SKM-1 treated with dmso at 0.1 percent for 144 hours (cell line): ENCODE measurements around the gene NUP205.

Experiments
- DNase-seq: peaks from one replicate; lab custom pipeline; 2025; ENCODE audit not compliant: unreplicated experiment; lab: John Stamatoyannopoulos, UW

The NUP205 gene, protein sequence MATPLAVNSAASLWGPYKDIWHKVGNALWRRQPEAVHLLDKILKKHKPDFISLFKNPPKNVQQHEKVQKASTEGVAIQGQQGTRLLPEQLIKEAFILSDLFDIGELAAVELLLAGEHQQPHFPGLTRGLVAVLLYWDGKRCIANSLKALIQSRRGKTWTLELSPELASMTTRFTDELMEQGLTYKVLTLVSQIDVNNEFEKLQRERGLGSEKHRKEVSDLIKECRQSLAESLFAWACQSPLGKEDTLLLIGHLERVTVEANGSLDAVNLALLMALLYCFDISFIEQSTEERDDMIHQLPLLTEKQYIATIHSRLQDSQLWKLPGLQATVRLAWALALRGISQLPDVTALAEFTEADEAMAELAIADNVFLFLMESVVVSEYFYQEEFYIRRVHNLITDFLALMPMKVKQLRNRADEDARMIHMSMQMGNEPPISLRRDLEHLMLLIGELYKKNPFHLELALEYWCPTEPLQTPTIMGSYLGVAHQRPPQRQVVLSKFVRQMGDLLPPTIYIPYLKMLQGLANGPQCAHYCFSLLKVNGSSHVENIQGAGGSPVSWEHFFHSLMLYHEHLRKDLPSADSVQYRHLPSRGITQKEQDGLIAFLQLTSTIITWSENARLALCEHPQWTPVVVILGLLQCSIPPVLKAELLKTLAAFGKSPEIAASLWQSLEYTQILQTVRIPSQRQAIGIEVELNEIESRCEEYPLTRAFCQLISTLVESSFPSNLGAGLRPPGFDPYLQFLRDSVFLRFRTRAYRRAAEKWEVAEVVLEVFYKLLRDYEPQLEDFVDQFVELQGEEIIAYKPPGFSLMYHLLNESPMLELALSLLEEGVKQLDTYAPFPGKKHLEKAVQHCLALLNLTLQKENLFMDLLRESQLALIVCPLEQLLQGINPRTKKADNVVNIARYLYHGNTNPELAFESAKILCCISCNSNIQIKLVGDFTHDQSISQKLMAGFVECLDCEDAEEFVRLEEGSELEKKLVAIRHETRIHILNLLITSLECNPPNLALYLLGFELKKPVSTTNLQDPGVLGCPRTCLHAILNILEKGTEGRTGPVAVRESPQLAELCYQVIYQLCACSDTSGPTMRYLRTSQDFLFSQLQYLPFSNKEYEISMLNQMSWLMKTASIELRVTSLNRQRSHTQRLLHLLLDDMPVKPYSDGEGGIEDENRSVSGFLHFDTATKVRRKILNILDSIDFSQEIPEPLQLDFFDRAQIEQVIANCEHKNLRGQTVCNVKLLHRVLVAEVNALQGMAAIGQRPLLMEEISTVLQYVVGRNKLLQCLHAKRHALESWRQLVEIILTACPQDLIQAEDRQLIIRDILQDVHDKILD (N-terminal part only)

GRCh38 chr7:135557455-135558336 lies at the start of gene NUP205:
Gene NUP205 (plus strand): TSS chr7:135557917. CDS start chr7:135557945, 28 bp downstream.
- peak; percentile 78 for DNase-seq

- DNase-seq = peak; percentile 12
Measured at GRCh38 chr7:135508883-135509588, 48.7 kb upstream of the NUP205 start.

DNA sequence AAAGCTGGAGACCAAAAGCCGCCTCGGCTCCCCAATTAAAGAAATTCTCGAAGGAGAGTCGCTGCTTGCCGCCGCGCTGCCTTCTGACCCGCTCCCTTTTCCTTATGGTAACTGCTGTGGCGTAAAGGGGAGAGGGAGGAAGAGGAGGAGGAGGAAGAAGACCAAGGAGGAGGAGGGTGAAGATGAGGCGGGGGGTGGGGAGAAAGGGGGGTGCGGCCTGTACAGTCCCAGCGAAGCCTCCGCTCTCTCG lies 48.2 kb upstream of the NUP205 start:
- DNase-seq = peak; percentile 70

GRCh38 chr7:135509839-135510591 lies 47.7 kb upstream of the NUP205 start, which contains the start of gene CNOT4:
Gene CNOT4 (minus strand): TSS chr7:135510102. CDS start chr7:135438331, 71,771 bp downstream.
- peak; percentile 95 for DNase-seq

- DNase-seq = peak; percentile 7
Measured at GRCh38 chr7:135510592-135511183, 47.0 kb upstream of the NUP205 start.

GRCh38 chr7:135512135-135512887 lies 45.4 kb upstream of the NUP205 start:
- DNase-seq = peak; percentile 76

GRCh38 chr7:135514856-135515255 lies 42.9 kb upstream of the NUP205 start:
- DNase-seq = no peak

DNA sequence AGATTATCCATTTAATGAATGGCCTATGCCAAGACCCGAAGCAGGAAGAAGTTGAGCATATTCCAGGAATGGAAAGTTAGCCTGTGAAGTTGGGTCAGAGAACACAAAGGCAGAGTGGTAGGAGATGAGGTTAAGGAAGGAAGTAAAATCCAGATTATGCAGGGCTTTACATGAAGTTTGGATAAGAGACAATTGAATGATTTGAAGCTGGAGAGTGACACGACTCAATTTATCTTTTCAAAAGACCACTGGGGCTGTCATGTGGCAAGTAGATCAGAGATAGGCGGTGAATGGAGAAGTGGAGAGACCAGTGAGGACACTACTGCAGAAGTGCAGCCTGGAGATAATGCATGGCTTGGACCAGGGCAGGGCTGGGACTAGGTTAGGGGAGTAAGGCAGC lies 40.7 kb upstream of the NUP205 start:
- no peak for DNase-seq

DNA sequence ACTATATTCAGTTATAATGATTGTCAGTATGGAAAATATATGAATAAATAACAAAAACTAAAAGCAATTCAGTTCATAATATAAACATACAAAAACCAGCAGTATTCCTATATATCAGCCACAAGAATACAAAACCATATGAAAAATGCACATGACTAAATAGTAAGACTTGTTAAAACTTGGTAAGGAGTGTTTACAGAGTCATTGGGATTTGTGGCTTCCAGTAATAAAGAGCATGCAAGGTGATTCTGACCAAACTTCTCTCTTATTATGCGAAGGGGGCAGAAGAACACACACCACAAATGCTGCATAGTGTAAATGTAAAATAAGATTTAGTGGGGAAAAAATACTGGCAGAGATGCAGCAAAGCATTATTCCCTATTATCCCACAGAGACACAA lies 39.0 kb upstream of the NUP205 start:
- DNase-seq = no peak

DNA sequence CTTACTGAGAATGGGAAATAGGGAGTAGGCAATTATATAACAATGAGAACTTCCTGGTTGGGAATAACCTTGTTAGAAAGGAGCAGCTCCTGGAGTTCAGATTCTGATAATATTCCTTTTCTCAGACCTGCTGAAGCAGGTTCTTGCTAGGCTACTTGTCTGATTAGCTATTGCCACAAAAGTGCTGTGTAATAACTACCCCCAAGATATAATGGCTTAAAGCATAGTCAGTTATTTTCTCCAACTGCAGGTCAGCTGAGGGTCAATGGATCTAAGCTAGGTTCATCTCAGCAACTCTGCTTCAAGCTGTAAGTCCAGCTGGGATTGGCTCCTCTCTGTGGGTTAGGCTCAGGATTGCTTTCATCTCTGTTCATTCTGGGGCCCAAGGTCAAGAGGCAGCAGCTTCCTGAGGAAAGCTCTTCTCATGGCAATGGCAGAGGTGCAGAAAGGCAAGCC lies 38.5 kb upstream of the NUP205 start:
- no peak for DNase-seq

DNA sequence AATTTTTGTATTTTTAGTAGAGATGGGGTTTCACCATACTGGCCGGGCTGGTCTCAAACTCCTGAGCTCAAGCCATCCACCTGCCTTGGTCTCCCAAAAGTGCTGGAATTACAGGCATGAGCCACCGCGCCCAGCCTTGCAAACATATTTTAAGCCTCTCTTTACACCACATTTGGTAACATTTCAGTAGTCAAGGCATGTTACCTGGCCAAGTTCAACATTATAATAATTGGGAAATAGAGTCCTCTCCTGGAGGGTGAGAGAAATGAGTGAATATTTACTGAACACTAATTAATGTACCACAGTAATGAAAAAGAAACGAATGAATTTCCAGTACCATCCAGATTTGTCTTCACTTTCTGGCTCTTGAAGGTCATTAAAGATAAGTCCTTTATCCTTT lies 37.8 kb upstream of the NUP205 start:
- no peak for DNase-seq

DNA sequence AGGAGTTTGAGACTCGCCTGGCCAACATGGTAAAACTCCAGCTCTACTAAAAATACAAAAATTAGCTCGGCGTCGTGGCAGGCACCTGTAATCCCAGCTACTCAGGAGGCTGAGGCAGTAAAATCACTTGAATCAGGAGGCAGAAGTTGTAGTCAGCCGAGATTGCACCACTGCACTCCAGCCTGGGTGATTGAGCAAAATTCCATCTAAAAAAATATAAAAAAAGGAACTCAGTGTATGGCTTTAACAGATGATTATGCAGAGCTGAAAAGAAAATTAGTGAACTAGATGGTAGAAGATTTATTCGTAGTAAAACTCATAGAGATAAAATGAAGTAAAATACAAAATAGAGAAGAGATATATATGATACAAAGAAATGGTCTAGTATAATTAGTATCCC lies 35.2 kb upstream of the NUP205 start:
- peak; percentile 25 for DNase-seq

DNA sequence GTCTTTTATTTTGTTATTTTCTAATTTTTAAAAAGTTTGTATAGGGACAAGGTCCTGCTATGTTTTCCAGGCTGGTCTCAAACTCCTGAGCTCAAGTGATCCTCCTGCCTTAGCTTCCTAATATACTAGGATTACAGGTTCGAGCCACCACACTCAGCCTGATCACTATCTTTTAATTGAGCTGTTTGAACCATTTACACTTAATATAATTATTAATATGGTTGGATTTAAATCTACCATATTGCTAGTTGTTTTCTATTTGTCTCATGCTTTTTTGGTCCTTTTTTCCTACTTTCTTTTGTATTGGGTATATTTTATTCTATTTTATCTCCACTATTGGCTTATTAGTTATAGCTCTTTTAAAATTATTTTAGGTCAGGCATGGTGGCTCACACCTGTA lies 34.6 kb upstream of the NUP205 start:
- DNase-seq = no peak

- DNase-seq = no peak
Measured at GRCh38 chr7:135525426-135525825, 32.3 kb upstream of the NUP205 start.

- no peak for DNase-seq
Measured at GRCh38 chr7:135527025-135527424, 30.7 kb upstream of the NUP205 start.

DNA sequence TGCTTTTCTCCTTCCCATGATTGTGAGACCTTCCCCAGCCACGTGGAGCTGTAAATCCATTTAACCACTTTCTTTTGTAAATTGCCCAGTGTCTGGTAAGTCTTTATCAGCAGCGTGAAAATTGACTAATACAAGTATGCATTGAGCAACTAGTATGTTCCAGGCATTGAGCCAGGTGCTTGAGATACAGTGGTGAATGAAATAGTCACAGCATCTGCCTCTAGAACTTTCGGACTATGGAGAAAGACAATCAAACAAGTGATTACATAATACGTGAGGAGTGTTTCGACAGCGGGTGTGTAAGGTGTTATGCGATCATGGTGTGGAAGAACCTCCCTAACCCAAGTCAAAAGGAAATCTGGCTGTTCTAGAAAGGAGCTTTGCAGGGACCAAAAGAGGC lies 21.6 kb upstream of the NUP205 start:
- peak; percentile 68 for DNase-seq

- DNase-seq = no peak
Measured at GRCh38 chr7:135537453-135537852, 20.3 kb upstream of the NUP205 start.

- peak; percentile 70 for DNase-seq
Measured at GRCh38 chr7:135537905-135538304, 19.8 kb upstream of the NUP205 start.
